ENCODE data around the gene DNM2. TPM values are rescaled to one million over a fixed set of nuclear protein-coding genes. Genes with fewer than 3 reads are reported as not detected.

The DNM2 gene
- total and polyA plus RNA-seq, 9 of the 15 experiments (the other 6 are each of a cell fraction or from before 2014, with no cell fraction given), result 2.2 to 161 (median 72.6) TPM

- no peak for TF ChIP-seq RFX7 (CRISPR knock-in tag; IDR thresholded peaks at IDR 0.05)
- peak; percentile 89 for TF ChIP-seq MAFK (IDR thresholded peaks at IDR 0.05; ENCODE audit: low read length)
- TF ChIP-seq XRCC5 (IDR thresholded peaks at IDR 0.05; ENCODE audit: low read depth, low read length), result no peak
- no peak for TF ChIP-seq XRCC3 (IDR thresholded peaks at IDR 0.05)
- no peak for TF ChIP-seq ZNF778 (CRISPR knock-in tag; IDR thresholded peaks at IDR 0.05)
- no peak for TF ChIP-seq ID3 (CRISPR knock-in tag; IDR thresholded peaks at IDR 0.05)
- TF ChIP-seq ID3 (tag; IDR thresholded peaks at IDR 0.05), result no peak
- TF ChIP-seq CGGBP1 (CRISPR knock-in tag; IDR thresholded peaks at IDR 0.05), result no peak
- TF ChIP-seq C11orf30 (IDR thresholded peaks at IDR 0.05; ENCODE audit: low read depth), result peak; percentile 94
- TF ChIP-seq ZNF696 (CRISPR knock-in tag; conservative IDR thresholded peaks at IDR 0.05), result no peak
- 0 out of 2 replicates have a peak, but pooled peaks have one; percentile 51 for TF ChIP-seq ATF4 (CRISPR knock-in tag; IDR thresholded peaks at IDR 0.05)
- TF ChIP-seq CTBP1 (IDR thresholded peaks at IDR 0.05; ENCODE audit: borderline replicate concordance), result peak; percentile 73
- no peak for TF ChIP-seq PHF21A (IDR thresholded peaks at IDR 0.05; ENCODE audit: borderline replicate concordance, low read depth)
- TF ChIP-seq NCOA6 (IDR thresholded peaks at IDR 0.05), result no peak
- TF ChIP-seq CTCF (IDR thresholded peaks at IDR 0.05 in 2 of 3, conservative IDR thresholded peaks at IDR 0.05 in 1 of 3; ENCODE audit: insufficient read depth in 2 of 3, low read depth in 1 of 3, low read length in 3 of 3), result peak in 2 of 3 experiments; percentile 1 to 15; a peak in 1 of 6 replicates
- no peak for TF ChIP-seq MEF2A (IDR thresholded peaks at IDR 0.05; ENCODE audit: control insufficient read depth, low read depth, low read length)
- no peak for TF ChIP-seq ZNF551 (CRISPR knock-in tag; IDR thresholded peaks at IDR 0.05)
- no peak for TF ChIP-seq HCFC1 (IDR thresholded peaks at IDR 0.05; ENCODE audit: low read depth, low read length)
- TF ChIP-seq ZNF224 (CRISPR knock-in tag; IDR thresholded peaks at IDR 0.05), result no peak
- no peak for TF ChIP-seq TEAD4 (IDR thresholded peaks at IDR 0.05; ENCODE audit: low read length)
- TF ChIP-seq TEAD4 (CRISPR knock-in tag; IDR thresholded peaks at IDR 0.05; ENCODE audit: borderline replicate concordance), result no peak
- TF ChIP-seq DPF2 (IDR thresholded peaks at IDR 0.05), result peak; percentile 81
- TF ChIP-seq ZNF436 (CRISPR knock-in tag; IDR thresholded peaks at IDR 0.05), result no peak
- peak; percentile 57; the same call in 1 of the 2 replicates for TF ChIP-seq POLR2A (conservative IDR thresholded peaks at IDR 0.05)
- TF ChIP-seq CHD4 (IDR thresholded peaks at IDR 0.05; ENCODE audit: insufficient read depth, insufficient replicate concordance, low read depth, low read length, poor library complexity, severe bottlenecking), result peak; percentile 59
- no peak for TF ChIP-seq MLX (CRISPR knock-in tag; conservative IDR thresholded peaks at IDR 0.05)
Observed at GRCh38 chr19:10812902-10813404, 95.1 kb downstream of the DNM2 start (continued).
